Measurements from ENCODE around the gene STAG1. TPM values are rescaled to one million over a fixed set of nuclear protein-coding genes. Genes with fewer than 3 reads are reported as not detected.

Gene STAG1
- total and polyA plus RNA-seq, 4 donors: 4.6 to 28.0 (median 16.6) TPM

DNA sequence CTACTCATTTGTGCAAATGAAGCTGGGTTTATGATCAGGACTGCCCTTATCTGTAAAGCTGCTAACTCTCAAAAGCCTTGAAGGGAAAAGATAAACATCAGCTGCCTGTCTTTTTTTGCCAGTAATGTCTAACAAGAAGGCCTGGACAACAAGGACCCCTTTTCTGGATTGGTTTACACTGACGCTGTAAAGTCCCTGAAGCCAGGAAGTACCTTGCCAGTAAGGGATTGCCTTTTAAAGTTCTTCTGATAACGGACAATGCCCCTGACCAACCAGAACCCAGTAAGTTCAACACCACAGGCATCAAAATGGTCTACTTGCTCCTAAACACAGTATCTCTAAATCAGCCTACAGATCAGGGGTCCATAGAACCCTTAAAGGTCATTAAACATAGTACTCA lies 324.0 kb downstream of the STAG1 start:
- Histone ChIP-seq H3K4me3 (ENCODE audit: low read depth in 1 of 3, low read length in 3 of 3) (no peak overlapping the region), H3K27me3 (ENCODE audit: control insufficient read depth in 4 of 4, insufficient read depth in 4 of 4, low read length in 3 of 4) (no peaks in the 10 kb centered on the region), H3K36me3 (ENCODE audit: control insufficient read depth in 4 of 4, insufficient read depth in 3 of 4, low read depth in 1 of 4, low read length in 3 of 4) (peaks cover 0 to 2% (median under 1%) of the 10 kb centered on the region in 4 donors), H3K4me1 (ENCODE audit: control insufficient read depth in 4 of 4, insufficient read depth in 4 of 4, low read length in 3 of 4) (peaks cover 0 to 2% (median 0%) of the 10 kb centered on the region in 4 donors), H3K9ac (ENCODE audit: low read depth in 1 of 2, low read length in 2 of 2) (no peak overlapping the region), H3K9me3 (ENCODE audit: control insufficient read depth in 4 of 4, low read length in 3 of 4) (no peaks in the 10 kb centered on the region), H3K27ac (ENCODE audit: low read depth in 1 of 2, low read length in 2 of 2) (no peak overlapping the region)
- no peak for DNase-seq (ENCODE audit: low spot score)
- 98% methylated on average over 2 of the region's 2 CpGs for WGBS
- TF ChIP-seq NR2F2 (IDR thresholded peaks at IDR 0.05): no peak
- TF ChIP-seq GABPA (IDR thresholded peaks at IDR 0.05 in 1 of 2, conservative IDR thresholded peaks at IDR 0.05 in 1 of 2): no peak
- TF ChIP-seq, protein P1, sequence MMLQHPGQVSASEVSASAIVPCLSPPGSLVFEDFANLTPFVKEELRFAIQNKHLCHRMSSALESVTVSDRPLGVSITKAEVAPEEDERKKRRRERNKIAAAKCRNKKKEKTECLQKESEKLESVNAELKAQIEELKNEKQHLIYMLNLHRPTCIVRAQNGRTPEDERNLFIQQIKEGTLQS (IDR thresholded peaks at IDR 0.05): no peak
- TF ChIP-seq, protein P2, sequence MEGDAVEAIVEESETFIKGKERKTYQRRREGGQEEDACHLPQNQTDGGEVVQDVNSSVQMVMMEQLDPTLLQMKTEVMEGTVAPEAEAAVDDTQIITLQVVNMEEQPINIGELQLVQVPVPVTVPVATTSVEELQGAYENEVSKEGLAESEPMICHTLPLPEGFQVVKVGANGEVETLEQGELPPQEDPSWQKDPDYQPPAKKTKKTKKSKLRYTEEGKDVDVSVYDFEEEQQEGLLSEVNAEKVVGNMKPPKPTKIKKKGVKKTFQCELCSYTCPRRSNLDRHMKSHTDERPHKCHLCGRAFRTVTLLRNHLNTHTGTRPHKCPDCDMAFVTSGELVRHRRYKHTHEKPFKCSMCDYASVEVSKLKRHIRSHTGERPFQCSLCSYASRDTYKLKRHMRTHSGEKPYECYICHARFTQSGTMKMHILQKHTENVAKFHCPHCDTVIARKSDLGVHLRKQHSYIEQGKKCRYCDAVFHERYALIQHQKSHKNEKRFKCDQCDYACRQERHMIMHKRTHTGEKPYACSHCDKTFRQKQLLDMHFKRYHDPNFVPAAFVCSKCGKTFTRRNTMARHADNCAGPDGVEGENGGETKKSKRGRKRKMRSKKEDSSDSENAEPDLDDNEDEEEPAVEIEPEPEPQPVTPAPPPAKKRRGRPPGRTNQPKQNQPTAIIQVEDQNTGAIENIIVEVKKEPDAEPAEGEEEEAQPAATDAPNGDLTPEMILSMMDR (IDR thresholded peaks at IDR 0.05; ENCODE audit: low read depth, low read length, missing input control): no peak
- no peak for TF ChIP-seq FOXA1 (IDR thresholded peaks at IDR 0.05)
- no peak for TF ChIP-seq EGR1 (IDR thresholded peaks at IDR 0.05; ENCODE audit: low read depth in 2 of 2)
- TF ChIP-seq, protein P3, sequence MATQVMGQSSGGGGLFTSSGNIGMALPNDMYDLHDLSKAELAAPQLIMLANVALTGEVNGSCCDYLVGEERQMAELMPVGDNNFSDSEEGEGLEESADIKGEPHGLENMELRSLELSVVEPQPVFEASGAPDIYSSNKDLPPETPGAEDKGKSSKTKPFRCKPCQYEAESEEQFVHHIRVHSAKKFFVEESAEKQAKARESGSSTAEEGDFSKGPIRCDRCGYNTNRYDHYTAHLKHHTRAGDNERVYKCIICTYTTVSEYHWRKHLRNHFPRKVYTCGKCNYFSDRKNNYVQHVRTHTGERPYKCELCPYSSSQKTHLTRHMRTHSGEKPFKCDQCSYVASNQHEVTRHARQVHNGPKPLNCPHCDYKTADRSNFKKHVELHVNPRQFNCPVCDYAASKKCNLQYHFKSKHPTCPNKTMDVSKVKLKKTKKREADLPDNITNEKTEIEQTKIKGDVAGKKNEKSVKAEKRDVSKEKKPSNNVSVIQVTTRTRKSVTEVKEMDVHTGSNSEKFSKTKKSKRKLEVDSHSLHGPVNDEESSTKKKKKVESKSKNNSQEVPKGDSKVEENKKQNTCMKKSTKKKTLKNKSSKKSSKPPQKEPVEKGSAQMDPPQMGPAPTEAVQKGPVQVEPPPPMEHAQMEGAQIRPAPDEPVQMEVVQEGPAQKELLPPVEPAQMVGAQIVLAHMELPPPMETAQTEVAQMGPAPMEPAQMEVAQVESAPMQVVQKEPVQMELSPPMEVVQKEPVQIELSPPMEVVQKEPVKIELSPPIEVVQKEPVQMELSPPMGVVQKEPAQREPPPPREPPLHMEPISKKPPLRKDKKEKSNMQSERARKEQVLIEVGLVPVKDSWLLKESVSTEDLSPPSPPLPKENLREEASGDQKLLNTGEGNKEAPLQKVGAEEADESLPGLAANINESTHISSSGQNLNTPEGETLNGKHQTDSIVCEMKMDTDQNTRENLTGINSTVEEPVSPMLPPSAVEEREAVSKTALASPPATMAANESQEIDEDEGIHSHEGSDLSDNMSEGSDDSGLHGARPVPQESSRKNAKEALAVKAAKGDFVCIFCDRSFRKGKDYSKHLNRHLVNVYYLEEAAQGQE (IDR thresholded peaks at IDR 0.05): no peak
- TF ChIP-seq RXRA (IDR thresholded peaks at IDR 0.05): no peak

- H3K36me3 ChIP-seq (ENCODE audit: control insufficient read depth in 4 of 4, insufficient read depth in 3 of 4, low read depth in 1 of 4, low read length in 3 of 4): peaks cover 0 to 1% (median 0%) of the 10 kb centered on the region in 4 donors
These were observed 324.9 kb downstream of the STAG1 start for GRCh38 chr3:136427236-136427635.

More at GRCh38 chr3:136427236-136427635, 324.9 kb downstream of the STAG1 start:
- DNase-seq (ENCODE audit: low spot score): no peak
- H3K9ac ChIP-seq (ENCODE audit: low read depth in 1 of 2, low read length in 2 of 2): no peak overlapping the region
- no peaks in the 10 kb centered on the region for H3K4me1 ChIP-seq (ENCODE audit: control insufficient read depth in 4 of 4, insufficient read depth in 4 of 4, low read length in 3 of 4)
- no peaks in the 10 kb centered on the region for H3K9me3 ChIP-seq (ENCODE audit: control insufficient read depth in 4 of 4, low read length in 3 of 4)
- H3K27ac ChIP-seq (ENCODE audit: low read depth in 1 of 2, low read length in 2 of 2): no peak overlapping the region
- no peak overlapping the region for H3K4me3 ChIP-seq (ENCODE audit: low read depth in 1 of 3, low read length in 3 of 3)
- no peaks in the 10 kb centered on the region for H3K27me3 ChIP-seq (ENCODE audit: control insufficient read depth in 4 of 4, insufficient read depth in 4 of 4, low read length in 3 of 4)
- TF ChIP-seq, protein P2 (IDR thresholded peaks at IDR 0.05; ENCODE audit: low read depth, low read length, missing input control): no peak
